ENCODE measurements around the gene CCDC85B. TPM values are rescaled to one million over a fixed set of nuclear protein-coding genes. Genes with fewer than 3 reads are reported as not detected.

CCDC85B gene
- total RNA-seq, 1 experiment from 2014 or later = 26.6 TPM

DNA sequence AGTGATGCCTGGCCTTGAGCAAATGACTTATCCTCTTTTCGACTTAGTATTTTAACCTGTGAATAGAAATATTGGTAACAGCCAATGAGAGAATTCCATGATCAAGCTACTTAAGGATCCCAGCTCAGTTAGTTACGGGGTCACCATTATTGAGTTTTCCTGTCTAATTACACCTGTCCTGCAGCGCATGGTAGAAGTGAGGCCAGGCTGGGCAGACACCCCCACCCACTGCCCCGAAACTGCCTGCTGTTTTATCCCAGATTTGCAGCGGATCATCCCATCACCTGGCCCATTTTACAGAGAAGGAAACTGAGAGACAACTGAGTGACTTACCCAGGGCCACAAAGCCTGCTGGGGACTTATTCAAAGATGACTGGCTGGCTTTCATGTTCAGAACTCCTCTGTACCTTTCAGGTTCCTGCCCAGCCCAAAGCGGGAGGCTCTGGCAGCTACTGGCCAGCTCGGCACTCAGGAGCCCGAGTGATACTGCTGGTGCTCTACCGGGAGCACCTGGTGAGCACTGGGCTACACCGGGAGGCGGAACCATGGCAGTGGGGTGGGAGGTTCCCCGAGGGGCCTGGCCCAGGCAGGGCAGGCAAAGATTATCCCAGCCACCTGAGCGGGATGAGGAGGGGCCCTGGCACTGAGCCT is 28.8 kb upstream of the CCDC85B start:
- TF ChIP-seq, protein P1, sequence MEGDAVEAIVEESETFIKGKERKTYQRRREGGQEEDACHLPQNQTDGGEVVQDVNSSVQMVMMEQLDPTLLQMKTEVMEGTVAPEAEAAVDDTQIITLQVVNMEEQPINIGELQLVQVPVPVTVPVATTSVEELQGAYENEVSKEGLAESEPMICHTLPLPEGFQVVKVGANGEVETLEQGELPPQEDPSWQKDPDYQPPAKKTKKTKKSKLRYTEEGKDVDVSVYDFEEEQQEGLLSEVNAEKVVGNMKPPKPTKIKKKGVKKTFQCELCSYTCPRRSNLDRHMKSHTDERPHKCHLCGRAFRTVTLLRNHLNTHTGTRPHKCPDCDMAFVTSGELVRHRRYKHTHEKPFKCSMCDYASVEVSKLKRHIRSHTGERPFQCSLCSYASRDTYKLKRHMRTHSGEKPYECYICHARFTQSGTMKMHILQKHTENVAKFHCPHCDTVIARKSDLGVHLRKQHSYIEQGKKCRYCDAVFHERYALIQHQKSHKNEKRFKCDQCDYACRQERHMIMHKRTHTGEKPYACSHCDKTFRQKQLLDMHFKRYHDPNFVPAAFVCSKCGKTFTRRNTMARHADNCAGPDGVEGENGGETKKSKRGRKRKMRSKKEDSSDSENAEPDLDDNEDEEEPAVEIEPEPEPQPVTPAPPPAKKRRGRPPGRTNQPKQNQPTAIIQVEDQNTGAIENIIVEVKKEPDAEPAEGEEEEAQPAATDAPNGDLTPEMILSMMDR (IDR thresholded peaks at IDR 0.05; ENCODE audit: unreplicated experiment) = no peak
- H3K9me3 Mint-ChIP-seq (ENCODE audit: low read depth, unreplicated experiment) = no peaks in the 10 kb centered on the region
- BruUV-seq (replicated peaks) = TSS peak; percentile 29
- H3K27ac Mint-ChIP-seq (ENCODE audit: unreplicated experiment) = peak overlapping the region; percentile 95
- CTCF ChIA-PET = interaction anchor here (1.0 to 1.5 kb wide), 3 partner anchors 24 to 28 kb away, joined by 4 to 7 read pairs (median 5); partner anchors contain the start of gene FIBP
- peak overlapping the region; percentile 84 for H3K4me3 Mint-ChIP-seq (ENCODE audit: low read depth, unreplicated experiment)
- H3K27me3 Mint-ChIP-seq (ENCODE audit: unreplicated experiment) = no peaks in the 10 kb centered on the region
- peaks cover 83% of the 10 kb centered on the region for H3K36me3 Mint-ChIP-seq (ENCODE audit: insufficient read depth, unreplicated experiment)
- peaks cover 20% of the 10 kb centered on the region for H3K4me1 Mint-ChIP-seq (ENCODE audit: low read depth, unreplicated experiment)
- intact Hi-C loops (cut with micrococcal nuclease; ENCODE audit: unreplicated experiment) = no loop called here
- DNase-seq = no peak

DNA sequence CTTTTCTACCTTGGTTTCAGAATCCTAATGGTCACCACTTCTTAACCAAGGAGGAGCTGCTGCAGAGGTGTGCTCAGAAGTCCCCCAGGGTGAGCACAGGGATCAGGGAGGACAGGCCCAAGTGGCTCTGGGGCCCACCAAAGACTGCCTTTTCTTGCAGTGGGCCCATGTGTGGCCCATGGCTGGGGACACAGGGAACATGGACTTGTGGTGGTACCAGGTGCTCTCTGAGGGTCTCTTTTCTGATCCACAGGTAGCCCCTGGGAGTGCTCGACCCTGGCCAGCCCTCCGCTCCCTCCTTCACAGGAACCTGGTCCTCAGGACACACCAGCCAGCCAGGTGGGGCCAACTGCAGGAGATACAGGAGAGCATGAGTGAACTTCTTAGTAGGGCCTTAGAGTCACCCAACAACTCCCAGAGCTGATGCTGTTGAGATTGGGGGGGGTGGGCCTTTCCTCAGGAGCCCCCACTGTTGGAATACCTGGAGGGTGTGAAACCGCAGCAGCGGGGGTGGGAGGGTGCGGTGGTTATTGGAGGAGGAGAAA is 28.2 kb upstream of the CCDC85B start:
- Mint-ChIP-seq H3K27me3 (ENCODE audit: unreplicated experiment) (no peaks in the 10 kb centered on the region), H3K4me3 (ENCODE audit: low read depth, unreplicated experiment) (peak overlapping the region; percentile 84), H3K9me3 (ENCODE audit: low read depth, unreplicated experiment) (no peaks in the 10 kb centered on the region), H3K27ac (ENCODE audit: unreplicated experiment) (no peak overlapping the region), H3K4me1 (ENCODE audit: low read depth, unreplicated experiment) (peaks cover 17% of the 10 kb centered on the region), H3K36me3 (ENCODE audit: insufficient read depth, unreplicated experiment) (peaks cover 83% of the 10 kb centered on the region)
- TF ChIP-seq, protein P1 (IDR thresholded peaks at IDR 0.05; ENCODE audit: unreplicated experiment) = no peak
- intact Hi-C loops (cut with micrococcal nuclease; ENCODE audit: unreplicated experiment) = no loop called here
- no peak for DNase-seq
- no TSS peak for BruUV-seq (replicated peaks)
- CTCF ChIA-PET = no interaction called here

DNA sequence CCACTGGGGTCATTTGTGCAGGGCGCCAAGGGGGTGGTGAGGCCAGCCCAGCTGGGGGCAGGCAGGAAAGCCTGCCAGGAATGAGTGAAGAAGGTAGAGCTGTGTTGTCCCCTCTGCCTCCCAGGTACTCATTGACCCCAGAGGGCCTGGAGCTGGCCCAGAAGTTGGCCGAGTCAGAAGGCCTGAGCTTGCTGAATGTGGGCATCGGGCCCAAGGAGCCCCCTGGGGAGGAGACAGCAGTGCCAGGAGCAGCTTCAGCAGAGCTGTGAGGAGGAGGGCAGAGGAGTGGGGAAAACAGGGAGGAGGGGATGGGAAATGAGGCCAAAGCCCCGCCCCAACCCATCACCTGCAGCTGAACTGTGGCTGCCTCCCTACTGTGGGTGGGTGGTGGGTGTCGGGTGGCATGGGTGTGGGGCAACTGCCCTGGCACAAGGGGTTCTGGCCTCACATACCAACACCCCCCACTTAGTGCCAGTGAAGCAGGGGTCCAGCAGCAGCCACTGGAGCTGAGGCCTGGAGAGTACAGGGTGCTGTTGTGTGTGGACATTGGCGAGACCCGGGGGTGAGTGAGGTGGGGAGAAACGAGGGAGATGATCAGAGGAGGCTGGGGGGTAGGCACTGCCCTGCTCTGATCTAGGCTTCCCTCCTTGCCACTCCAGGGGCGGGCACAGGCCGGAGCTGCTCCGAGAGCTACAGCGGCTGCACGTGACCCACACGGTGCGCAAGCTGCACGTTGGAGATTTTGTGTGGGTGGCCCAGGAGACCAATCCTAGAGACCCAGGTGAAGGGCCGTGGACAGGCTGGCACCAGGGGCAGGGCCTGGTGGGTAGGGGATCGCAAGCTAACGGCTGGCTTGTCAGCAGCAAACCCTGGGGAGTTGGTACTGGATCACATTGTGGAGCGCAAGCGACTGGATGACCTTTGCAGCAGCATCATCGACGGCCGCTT is 27.3 kb upstream of the CCDC85B start:
- peaks cover 17% of the 10 kb centered on the region for H3K4me1 Mint-ChIP-seq (ENCODE audit: low read depth, unreplicated experiment)
- no peak overlapping the region for H3K27ac Mint-ChIP-seq (ENCODE audit: unreplicated experiment)
- DNase-seq = no peak
- H3K27me3 Mint-ChIP-seq (ENCODE audit: unreplicated experiment) = no peaks in the 10 kb centered on the region
- TF ChIP-seq, protein P1 (IDR thresholded peaks at IDR 0.05; ENCODE audit: unreplicated experiment) = no peak
- BruUV-seq (replicated peaks) = no TSS peak
- intact Hi-C loops (cut with micrococcal nuclease; ENCODE audit: unreplicated experiment) = no loop called here
- CTCF ChIA-PET = no interaction called here
- H3K36me3 Mint-ChIP-seq (ENCODE audit: insufficient read depth, unreplicated experiment) = peaks cover 75% of the 10 kb centered on the region
- H3K9me3 Mint-ChIP-seq (ENCODE audit: low read depth, unreplicated experiment) = no peaks in the 10 kb centered on the region
- H3K4me3 Mint-ChIP-seq (ENCODE audit: low read depth, unreplicated experiment) = no peak overlapping the region

DNA sequence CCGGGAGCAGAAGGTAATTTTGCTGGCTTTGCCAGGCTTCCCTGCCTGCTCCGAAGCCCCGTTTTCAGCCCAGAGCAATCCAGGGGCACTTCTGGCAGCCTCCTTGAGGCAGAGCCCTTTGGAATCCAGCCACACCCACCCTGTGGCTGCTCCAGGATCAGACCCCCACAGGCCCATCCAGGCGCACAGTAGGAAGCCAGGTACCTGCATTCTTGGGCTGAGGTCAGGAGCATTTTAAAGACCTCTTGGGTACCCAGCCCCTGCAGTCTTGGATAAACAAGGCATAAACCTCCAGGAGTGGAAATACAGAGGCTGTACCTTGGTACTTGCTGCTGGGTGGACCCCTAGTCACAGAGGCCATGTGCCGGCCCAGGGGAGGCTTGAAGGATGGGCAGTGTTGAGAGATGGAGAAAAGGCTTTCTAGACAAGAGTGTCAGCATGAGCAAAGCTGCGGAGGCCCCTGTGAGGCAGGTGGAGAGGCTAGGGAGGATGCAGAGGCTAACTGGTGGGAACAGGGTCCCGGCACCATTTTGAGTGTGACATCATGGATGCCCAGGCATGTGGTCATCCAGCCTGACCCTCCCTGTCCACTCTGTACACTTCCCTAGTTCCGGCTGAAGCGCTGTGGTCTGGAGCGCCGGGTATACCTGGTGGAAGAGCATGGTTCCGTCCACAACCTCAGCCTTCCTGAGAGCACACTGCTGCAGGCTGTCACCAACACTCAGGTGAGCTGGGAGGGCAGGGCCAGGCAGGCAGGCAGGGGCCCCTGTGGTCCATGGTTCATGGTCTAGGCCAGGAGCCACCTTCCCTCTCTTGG is 26.4 kb upstream of the CCDC85B start:
- Mint-ChIP-seq H3K4me3 (ENCODE audit: low read depth, unreplicated experiment) (no peak overlapping the region), H3K27me3 (ENCODE audit: unreplicated experiment) (no peaks in the 10 kb centered on the region), H3K36me3 (ENCODE audit: insufficient read depth, unreplicated experiment) (peaks cover 67% of the 10 kb centered on the region), H3K27ac (ENCODE audit: unreplicated experiment) (no peak overlapping the region), H3K4me1 (ENCODE audit: low read depth, unreplicated experiment) (peaks cover 9% of the 10 kb centered on the region), H3K9me3 (ENCODE audit: low read depth, unreplicated experiment) (no peaks in the 10 kb centered on the region)
- intact Hi-C loops (cut with micrococcal nuclease; ENCODE audit: unreplicated experiment) = no loop called here
- no peak for DNase-seq
- CTCF ChIA-PET = no interaction called here
- TF ChIP-seq, protein P1 (IDR thresholded peaks at IDR 0.05; ENCODE audit: unreplicated experiment) = no peak
- no TSS peak for BruUV-seq (replicated peaks)

Data from Calu3 (cell line).